ENCODE results near the gene PSMB5.

GRCh38 chr14:23047751-23048693 is 13.3 kb upstream of the PSMB5 start:
- TF ChIP-seq CTCF (IDR thresholded peaks at IDR 0.05; ENCODE audit: poor library complexity), result no peak
- no peak for TF ChIP-seq EZH2 (IDR thresholded peaks at IDR 0.05; ENCODE audit: borderline replicate concordance)
- TF ChIP-seq EZH2phosphoT487 (IDR thresholded peaks at IDR 0.05; ENCODE audit: low read depth, severe bottlenecking, unreplicated experiment), result no peak

Data from hepatocyte (in vitro differentiated cells).